HG03108 (cell line): Measurements from ENCODE around the gene RBM12.

Experiments
- ATAC-seq: cut with Tn5 transposase; IDR thresholded peaks from one replicate; pipeline ENCODE4 v1.9.1; 2021; ENCODE audit warnings: moderate library complexity; ENCODE audit not compliant: unreplicated experiment

RBM12 gene

DNA sequence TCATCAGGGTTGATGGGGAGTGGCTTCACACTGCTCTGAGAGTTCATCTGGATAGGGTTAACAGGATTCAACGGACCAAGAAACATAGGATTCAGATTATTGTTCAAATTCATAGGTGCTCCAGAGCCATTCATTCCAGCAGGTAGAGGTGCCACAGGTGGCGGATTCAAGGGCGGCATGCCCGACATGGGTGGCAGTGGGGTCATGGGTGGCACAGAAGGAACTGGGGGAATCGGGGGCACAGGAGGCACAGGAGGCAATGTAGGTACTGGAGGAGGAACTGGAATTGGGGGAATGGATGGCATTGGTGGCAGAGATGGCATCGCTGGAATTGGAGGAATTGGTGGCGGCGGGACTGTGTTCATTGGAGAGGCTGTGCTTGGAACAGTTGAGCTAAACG lies 10.3 kb downstream of the RBM12 start:
- ATAC-seq: no peak

- ATAC-seq: no peak
Observed at GRCh38 chr20:35653893-35654292, 10.8 kb downstream of the RBM12 start.

GRCh38 chr20:35653430-35653734 lies 11.3 kb downstream of the RBM12 start:
- no peak for ATAC-seq

GRCh38 chr20:35652641-35653429 lies 11.9 kb downstream of the RBM12 start:
- ATAC-seq: no peak

- no peak for ATAC-seq
Observed at GRCh38 chr20:35651958-35652357, 12.7 kb downstream of the RBM12 start.

GRCh38 chr20:35650632-35651031 lies 14.1 kb downstream of the RBM12 start:
- ATAC-seq: no peak

- no peak for ATAC-seq
Observed at GRCh38 chr20:35648836-35649235, 15.9 kb downstream of the RBM12 start.

- no peak for ATAC-seq
Observed at GRCh38 chr20:35644806-35645205, 19.9 kb downstream of the RBM12 start.

DNA sequence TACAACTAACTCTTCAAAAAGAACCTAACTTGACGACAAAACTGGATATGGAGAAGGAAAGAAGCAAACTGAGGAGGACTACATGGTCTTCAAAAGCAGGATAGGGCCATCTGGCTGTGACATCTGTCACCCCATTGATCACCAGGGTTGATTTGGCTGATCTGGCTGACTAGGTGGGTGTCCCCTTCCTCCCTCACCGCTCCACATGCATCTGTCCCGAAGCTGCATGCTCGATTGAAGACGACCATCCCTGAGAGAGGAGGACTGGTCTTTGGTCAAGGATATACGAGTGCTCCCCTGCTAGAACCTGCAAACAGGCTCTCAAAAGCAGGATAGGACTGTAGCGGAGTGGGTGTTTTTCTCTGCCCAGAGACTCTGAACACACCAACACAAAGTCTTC lies 21.7 kb downstream of the RBM12 start:
- ATAC-seq: no peak

GRCh38 chr20:35641743-35642142 lies 23.0 kb downstream of the RBM12 start:
- ATAC-seq: no peak

GRCh38 chr20:35640724-35641123 lies 24.0 kb downstream of the RBM12 start:
- ATAC-seq: no peak

- no peak for ATAC-seq
Observed at GRCh38 chr20:35638751-35639150, 25.9 kb downstream of the RBM12 start.

- no peak for ATAC-seq
Observed at GRCh38 chr20:35637276-35637675, 27.4 kb downstream of the RBM12 start.

GRCh38 chr20:35636095-35636494 lies 28.6 kb downstream of the RBM12 start:
- no peak for ATAC-seq

- ATAC-seq: no peak
Observed at GRCh38 chr20:35635652-35636051, 29.0 kb downstream of the RBM12 start.

GRCh38 chr20:35632539-35633115 lies 32.1 kb downstream of the RBM12 start:
- ATAC-seq: no peak

GRCh38 chr20:35630636-35631035 lies 34.1 kb downstream of the RBM12 start:
- ATAC-seq: no peak

GRCh38 chr20:35629427-35630145 lies 35.1 kb downstream of the RBM12 start:
- no peak for ATAC-seq

GRCh38 chr20:35627121-35627520 lies 37.6 kb downstream of the RBM12 start:
- no peak for ATAC-seq

DNA sequence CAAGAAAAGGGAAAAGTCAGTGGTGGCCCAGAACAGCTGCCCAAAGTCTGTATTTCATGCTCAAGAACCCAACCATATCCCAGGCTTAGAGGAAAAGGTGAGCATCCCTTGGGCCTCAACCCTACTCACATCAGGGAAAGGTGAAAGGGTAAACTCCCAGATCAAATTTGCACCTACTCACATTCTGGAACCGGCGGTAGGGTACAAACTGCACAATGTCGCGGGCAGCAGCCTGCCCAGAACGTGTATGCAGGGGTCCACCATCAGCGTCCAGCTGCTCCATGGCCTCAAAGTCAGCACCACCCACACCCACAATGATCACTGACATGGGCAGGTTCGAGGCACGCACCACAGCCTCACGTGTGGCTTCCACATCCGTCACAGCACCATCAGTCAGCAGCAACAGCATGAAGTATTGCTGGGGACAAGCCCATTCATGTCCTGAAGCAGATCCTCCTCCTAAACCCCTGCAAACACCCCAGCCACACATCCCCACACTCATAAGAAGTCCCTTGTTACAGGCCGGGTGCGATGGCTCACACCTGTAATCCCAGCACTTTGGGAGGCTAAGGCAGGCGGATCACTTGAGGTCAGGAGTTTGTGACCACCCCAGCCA lies 38.2 kb downstream of the RBM12 start:
- no peak for ATAC-seq

- no peak for ATAC-seq
Observed at GRCh38 chr20:35625584-35626385, 38.9 kb downstream of the RBM12 start.
